Measurements from ENCODE around the gene INSYN2B.

The INSYN2B gene

DNA sequence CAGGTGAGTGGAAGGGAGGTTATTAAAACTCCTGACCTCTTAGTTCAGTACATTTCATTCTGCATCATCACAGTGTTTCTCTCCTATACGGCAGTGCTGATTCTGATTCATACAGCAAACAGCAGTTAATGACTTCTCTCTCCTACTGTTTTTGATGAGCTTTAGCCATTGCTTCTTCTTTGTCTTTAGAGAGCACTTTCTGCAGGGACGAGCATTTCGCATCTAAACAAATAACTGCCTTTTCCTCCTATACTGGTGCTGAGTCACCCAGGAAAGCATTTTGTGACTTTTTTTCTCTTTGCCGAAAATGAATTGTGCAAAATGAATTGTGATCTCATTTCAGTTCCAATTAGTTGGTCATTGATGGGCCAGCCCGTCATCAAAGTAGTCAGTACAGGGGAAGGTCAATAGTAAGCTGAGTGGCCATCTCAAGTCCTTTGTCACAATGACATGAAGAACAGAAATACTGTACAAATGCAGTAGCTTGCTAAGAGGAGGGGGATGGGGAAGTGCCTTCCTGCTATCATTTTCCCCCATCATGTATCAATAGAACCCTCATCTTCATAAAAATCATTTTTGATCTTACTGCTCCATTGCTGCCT lies 98.5 kb downstream of the INSYN2B start:
- no peak for DNase-seq

DNA sequence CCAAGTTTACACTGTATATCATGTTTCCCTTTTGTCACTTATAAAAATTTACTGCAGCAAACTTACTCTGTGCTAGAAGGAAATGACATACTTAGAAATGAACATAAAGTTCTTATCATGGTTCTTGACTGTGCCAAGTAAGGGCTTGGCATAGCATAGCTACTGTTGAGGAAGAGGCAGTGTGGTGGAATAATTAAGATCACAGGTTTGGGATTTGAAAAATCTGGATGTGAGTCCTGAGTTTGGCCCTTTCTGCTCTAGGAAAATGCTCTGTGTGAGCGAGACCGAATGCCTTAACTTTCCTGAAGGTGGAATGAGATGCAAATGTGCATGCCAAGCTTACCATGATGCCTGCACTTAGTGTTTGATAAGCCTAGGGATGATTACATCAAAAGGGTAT lies 99.5 kb downstream of the INSYN2B start:
- DNase-seq, result no peak

DNA sequence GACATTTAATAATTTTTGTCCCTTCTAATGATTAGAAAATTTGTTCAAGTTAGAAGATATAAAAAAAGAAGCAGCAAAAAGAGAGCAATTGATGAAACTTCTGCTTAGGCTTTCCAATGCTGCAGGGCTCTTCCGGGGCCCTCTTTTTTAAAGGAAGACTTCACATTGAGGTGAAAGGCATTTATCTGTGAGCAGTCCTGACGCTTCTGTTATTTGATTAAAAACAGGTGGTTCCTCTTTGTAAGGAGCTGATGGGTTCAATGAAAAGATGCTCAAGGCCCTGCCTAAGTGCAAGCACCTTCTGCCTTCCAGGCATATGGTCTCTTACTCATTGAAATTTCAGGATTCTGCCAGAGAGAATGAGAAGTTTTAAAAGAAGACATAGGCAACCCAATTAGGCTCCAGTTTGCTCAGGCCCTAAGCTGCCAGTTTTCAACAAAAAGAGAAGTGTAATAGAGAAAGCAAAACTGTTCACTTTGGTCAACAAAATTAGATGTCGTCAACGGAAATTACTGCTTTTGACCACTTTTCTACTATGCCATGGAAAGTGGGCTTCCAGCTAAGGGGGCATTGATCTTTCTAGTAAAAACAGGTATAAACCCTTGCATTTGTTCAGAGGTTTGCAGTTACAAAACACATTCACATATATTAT lies 100.2 kb downstream of the INSYN2B start:
- DNase-seq, result no peak

DNA sequence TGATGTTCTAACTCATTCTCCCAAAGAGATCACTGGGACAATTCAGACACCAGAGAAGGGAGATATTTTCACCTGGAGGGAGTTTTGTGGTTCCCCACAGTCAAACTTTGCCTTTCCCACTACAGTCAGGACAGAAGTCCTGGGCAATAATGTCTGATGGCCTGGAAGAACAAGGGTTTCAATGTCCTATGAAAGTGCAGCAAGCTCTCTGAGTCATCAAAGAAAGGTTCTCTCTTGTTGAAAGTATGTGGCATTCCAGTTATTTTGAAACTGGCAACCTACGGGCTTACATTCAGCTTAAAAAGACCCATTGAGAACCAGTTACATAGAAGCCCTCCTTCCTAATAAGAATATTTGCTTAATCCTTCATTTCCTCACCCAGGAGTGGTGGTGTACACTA lies 103.9 kb downstream of the INSYN2B start:
- DNase-seq, result no peak

DNA sequence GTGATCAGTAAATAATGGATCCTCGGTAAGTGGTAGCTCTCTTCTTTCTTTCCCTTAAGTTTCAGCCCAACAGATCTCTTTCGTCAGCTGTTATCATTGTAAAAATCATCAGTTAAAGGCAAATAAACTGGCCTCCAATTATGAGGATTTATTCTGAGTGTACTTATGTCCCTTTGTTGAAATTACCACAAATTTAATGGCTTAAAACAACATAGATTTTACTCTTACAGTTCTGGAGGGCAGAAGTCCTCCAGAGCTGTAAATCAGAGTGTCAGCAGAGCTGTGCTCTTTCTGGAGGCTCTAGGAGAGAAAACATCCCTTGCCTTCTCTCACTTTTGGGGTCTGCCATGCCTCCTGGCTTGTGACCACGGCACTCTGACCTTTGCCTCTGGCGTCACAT lies 104.6 kb downstream of the INSYN2B start:
- DNase-seq, result no peak

DNA sequence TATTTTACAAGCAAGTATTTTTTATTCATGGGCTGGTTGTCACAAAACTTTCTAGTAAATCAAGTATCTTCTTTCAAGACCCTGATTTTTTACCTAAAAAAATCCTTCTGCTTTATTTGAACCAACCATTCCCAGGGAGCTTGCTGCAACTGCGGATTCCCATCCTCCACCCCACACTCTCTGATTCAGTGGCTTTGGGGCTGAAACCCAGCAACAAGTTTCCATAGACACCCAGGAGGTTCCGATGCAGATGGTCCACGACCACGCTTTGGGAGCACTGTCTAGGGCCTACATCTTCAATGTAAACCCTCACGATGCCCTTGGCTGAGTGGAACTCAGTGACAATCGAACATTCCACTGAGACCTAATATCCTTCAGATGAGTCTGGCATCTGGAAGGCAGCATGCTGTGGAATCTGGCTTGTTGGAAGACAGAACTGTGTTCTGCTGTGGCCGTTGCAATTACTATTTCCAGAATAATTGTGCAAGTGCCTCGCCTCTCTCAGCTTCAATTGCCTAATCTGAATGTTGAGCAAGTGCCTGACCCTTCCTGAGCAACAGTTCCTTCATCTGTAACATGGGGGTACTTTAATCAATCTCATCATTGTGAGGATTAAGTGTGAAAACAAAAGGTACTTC lies 105.1 kb downstream of the INSYN2B start:
- DNase-seq, result no peak

DNA sequence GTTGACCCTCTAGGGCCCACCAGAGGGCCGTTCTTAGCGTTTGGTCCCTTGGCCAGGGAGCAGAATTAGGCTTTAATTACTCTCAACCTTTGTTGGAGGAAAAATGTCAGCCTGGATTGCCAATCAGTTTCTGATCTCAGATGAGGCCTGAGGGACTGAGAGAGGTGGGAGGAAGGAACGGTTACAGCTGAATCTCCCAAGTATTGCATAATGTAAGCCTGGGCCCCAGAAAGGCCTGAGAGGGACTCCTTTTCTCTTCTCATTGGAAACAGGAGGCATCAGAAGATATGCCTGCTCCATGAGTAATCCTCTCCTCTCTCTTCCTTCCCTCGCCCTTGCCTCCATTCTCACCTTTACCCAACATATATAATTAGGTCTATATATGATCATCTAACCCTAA lies 105.7 kb downstream of the INSYN2B start:
- DNase-seq, result no peak

DNA sequence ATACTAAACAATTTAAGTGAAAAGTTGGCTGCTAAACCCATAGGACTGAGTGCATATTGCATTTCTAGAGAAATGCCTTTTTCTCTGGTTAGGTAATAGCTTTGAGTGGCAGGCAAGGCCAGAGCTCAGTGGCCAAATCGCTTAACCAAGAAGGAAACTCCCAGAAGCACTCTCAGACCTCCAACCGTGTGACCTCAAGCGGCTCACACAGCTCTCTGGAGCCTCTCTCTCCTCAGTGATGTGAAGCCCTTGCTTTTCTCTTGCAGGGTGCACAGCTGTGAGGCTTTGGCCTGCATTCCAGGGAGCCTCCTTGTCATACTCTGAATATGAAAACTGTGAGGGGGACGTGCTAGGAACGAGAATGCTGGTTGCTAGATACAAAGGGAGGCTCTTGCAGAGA lies 106.7 kb downstream of the INSYN2B start:
- no peak for DNase-seq

DNA sequence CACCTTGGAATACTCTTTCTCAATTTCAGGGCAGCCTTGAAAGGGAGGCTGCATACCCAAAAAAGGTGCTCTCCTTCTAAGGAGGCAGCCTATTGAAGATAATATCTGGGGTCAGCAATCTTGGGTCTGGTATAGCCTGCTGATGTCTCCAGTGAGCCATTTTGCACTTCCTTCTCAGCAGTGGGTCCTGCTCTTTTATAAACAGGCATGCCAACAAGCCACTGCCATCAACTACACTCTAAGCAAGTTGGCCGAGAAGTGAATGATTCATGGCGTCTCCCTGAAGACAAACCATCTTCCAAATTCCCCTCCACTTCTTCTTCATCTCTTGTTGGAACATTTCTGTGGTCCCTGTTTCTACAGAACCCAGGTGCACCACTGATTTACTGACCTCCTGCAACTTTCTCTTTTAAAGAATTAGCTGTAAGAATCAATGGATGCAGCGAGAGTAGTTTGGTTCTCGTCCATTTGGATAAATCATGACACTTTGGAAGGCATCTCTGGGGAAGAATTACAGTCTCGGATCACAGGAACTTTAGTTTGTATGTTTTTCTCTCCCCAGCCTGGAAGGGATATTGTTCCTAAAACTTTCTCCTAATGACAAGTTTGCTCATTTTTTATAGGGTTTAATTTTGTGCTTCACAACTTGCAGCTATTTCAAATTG lies 108.3 kb downstream of the INSYN2B start:
- no peak for DNase-seq

DNA sequence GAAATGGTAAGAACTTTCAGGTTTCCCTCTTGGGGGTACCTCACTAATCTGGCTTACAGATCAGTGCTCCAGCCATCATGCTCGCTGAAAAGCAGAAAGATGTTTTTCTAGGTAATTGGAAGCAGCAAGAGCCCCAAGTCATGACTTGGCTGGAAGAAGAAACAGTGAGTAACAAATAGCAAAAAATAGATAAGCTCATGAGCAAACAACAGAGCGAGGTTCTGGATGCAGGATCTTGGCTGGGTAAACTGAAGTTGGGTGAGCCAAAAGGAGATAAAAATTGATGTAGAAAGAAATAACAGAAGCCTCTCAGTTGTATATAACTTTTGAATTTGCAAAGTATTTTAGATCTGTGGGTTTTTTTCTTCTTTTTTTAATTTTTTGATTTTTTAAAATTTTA lies 110.1 kb downstream of the INSYN2B start:
- DNase-seq, result no peak

DNA sequence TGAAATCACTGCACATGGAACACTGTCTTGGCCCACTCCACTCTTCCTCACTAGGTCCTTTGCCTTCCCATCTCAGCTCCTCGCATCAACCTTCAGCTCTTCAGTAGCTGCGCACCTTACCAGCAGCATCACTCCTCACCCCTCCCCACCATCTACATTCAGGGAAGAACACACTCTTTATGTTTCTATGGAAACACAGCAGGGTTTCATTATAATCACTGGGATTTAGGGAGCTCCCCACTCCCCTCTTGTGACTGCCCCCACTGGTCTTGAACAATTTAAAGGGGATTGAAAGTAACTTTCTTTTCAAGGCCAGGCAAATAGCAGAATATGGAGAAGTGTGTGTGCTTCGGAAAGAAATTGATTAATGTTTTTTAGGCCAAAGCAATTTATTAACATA lies 111.2 kb downstream of the INSYN2B start:
- no peak for DNase-seq

DNA sequence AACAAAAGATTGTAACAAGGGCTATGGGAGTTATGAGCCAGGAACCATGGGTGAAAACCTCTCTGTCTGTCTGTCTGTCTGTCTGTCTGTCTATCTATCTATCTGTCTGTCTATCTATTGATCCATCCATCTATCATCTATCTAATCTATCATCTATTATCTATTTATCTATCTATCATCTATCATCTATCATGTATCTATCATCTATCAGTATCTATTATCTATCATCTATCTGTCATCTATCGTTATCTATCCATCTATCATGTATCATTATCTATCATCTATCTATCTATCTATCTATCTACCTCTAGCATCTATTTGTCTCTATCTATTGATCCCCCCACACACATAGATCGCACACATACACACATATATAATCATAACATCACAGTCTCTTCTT lies 112.9 kb downstream of the INSYN2B start:
- no peak for DNase-seq

DNA sequence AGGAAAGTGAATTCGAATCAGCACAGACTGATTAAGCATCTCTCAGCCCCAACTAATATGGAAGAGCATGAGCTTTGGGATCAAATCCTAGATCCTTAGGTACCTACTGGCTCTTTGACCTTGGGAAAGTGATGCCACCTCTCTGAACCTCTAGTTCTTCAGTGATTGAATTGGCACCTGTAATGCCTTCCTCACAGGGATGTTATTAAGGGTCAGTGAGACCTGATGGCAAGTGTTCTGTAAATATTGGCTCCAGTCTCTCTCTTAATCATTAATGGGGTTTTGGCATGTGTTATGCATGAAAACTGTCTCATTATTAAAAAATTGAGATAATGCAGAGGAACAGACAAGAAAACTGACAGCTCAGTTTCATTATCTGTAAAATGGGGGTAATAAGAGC lies 115.8 kb downstream of the INSYN2B start:
- DNase-seq, result no peak

DNA sequence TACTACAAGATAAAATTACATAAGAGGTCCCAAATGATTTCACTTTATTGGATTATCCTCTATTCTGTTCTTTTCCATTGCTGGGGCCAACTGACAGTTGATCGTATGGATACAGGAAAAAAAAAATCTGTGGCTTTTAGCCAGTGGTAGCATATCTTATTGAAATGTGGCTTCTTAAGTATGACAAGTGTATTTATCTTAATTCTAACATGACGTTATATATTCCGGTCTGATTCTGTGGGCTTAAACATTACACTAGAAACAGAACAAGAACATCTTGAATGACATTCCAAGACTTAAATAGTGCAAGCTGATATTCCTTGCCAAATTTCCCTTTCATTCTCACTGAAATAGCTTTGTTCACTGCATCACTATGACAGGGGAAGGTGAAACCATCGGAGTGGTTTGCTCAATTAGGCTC lies 117.9 kb downstream of the INSYN2B start:
- DNase-seq, result no peak

DNA sequence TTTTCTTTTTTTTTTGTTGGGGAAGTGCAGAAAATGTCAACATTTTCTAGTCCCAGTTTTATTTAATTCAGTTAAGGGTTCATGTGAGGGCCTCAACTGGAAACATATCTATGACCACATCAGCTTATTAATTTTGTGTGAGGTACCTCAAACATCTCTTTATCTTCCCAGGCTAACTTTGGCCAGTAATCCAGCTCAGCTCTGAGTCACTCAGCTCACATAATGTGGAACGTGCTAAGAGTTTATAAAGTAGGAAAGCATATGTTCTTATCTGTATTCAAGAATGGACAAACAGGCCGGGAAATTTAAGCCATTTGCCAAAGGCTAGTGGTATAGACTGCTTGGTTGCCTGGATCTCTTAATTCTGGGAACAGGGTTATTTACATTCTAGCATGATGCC lies 118.4 kb downstream of the INSYN2B start:
- no peak for DNase-seq

DNA sequence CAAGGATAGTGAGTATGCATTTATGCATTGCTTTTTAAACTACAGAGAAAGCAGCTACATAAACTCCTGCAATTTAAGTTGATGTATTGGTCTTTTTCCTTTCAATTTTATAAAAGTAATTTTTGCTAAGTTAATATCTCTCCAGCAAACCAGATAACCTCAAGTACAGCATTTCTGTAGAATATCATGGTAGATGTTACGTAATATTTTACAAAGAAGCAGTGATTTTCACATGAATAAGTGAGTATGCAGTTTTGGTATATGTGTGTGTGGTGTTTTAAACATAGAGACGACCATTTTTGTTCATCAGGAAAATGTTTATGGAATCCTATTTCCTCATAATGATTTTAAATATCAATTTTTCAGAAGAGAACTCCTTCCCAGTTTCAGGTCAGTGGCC lies 118.9 kb downstream of the INSYN2B start:
- DNase-seq, result no peak

DNA sequence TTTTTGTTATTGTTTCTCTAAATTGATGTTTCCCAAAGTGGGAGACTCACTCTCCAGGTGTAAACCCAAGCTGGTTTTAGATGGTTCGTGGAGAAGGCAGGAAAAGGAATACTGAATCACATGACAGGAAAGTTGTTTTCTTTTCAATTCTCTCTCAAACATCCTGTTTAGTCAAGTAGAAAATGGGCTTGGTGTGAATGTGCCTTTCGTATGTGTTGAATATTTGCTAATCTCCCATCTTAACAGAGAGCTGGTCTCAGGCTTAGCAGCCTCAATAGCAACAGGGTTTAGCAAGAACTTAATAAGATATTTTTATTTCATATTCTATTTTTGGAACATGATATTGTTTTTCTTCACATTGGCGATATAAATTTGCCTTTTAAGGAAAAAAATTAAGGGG lies 119.7 kb downstream of the INSYN2B start:
- DNase-seq, result no peak

DNA sequence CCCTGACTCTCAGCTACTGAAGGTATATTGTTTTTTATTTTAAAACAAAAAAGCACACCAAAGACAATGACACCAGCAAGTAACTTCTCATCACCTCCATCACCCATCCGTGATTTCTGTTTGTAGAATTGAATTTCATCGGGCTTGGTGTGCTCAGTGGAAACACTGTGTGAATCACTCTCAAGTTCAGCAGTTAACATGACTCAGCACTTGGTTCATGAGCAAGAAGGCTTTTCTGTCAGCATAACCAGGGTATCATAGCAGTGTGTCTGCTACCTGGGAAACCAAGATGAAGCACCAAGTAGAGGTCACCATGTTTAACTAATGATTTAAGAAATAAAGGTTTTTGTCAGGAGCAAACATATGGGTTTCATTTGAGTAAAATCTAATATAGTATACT lies 123.7 kb downstream of the INSYN2B start:
- DNase-seq, result no peak

DNA sequence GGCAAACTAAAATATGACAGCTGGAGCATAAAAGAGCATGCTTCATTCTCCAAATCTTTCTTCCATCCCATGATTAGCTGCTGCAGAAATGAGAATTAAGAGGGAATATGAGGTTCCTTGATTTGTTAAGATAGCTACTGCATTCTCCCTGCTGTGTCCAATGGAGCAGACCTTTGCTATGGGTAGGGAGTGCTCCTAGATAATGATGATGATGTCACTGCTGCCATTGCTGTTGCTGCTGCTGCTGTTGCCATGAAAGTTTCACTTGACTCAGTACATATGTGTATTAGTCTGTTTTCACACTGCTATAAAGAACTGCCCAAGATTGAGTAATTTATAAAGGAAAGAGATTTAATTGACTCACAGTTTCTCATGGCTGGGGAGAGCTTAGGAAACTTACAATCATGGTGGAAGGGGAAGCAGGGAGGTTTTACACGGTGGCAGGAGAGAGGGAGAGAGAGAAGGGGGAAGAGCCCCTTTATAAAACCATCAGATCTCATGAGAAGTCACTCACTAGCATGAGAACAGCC lies 128.9 kb downstream of the INSYN2B start:
- no peak for DNase-seq

DNA sequence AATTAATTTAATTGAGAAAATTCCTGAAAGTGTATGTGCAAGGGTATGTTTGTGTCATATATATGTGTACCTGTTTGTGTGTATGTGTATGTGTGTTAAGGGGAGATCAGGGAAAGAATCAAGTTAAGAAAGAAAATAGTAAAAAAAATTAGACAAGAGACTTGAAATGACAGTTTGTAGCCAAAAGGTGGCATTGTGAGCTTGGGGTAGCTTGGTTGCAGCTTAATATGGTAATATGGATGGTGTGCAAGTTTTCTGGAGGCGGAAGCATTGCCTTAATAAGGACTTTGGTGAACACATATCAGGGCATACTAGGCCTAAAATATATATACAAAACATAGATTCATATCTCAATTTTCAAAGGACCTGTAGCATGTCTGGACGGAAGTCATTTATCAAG lies 129.9 kb downstream of the INSYN2B start:
- no peak for DNase-seq

DNA sequence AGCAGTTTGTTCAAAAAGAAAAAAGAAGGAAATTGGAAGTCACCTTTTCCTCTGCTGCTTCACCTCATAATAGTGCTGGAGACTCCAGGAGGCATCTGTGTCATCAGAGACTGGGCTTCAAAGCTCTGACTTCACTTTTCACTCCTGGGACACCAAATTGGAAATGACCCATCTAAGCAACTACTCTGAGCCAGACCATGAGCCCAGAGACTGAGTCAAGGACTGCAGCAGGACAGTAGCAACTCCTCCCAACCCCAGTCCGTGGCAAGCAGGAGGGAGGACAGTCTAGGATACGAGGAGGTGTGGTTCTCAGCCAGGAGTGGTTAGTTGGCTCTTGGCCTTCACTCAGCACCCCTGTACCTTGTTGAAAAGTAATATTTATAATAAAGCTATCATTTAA lies 131.5 kb downstream of the INSYN2B start:
- DNase-seq, result no peak

DNA sequence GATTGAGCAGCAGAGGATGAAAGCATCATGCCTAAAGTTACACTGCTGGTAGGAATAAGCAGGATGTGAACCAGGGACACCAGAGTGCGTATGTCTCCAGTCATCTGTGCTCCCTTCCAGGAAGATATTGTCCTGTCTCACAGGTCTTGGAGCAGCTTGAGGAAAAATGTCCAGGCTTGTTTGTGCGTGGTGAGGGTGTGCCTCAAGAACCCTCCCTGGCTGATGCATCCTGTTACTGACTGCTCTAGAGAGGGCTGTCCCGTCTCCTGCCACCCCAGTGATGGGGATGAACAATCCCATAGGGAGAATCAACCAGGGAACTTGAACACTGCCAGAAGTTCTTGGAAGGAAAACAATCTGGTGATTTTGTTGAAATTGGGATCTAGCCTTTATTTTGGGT lies 132.0 kb downstream of the INSYN2B start:
- no peak for DNase-seq

DNA sequence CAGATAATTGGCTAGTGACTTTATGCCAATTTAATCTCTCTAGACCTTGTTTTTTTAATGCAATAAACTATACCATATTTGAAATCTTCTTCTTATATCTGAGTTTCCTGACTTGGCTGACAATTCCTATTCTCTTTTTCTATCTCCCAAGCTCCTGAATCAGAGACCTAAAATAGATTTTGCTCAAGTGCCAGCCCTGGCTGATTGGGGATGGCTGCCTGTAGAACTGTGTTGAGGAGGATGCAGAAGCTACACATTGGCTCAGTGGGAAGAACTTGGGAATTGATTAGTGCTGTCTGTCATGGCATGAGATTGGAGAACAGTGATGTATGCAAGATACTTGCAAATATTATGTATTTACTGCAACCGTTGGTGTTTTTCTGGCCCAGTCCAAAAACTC lies 132.8 kb downstream of the INSYN2B start:
- no peak for DNase-seq

DNA sequence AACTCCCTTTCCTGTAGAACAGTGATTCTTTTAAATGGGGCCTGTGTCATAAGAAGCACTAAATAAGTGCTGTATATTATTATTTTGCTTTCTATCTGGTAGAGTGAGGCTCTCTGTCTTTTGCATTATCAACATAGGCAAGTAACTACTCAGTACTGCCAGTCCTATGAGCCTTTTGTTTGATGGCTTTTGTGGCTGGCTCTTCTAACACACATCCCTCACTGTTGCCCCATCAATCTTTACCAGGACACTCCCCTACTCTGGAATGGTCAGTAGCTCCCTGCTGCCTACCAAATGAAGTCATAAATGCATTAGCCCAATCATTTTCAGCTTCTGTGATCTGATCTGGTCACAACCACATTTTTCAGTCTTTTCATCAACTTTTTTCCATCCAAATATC lies 137.6 kb downstream of the INSYN2B start:
- no peak for DNase-seq

All from cortex of kidney (tissue), 1 donor.